Bronchial epithelial cell (primary cell): ENCODE measurements around the gene TCF19. TPM values are rescaled to one million over a fixed set of nuclear protein-coding genes. Genes with fewer than 3 reads are reported as not detected.
A peak's percentile ranks its signal among the peaks of the same experiment; 100 is the strongest.
"Not testable (repeated sequence)": the region's sequence is repeated elsewhere in the genome, so short reads cannot be mapped to it uniquely, and the experiment has no call there.

Experiments
- DNase-seq: peaks from one replicate; pipeline ENCODE4 v3.0.0-alpha.2; 2010; ENCODE audit warnings: low read depth
- FAIRE-seq: peaks from 2 replicates; lab custom pipeline; 2011; peaks lifted over from hg19 to GRCh38; lab: Jason Lieb, UNC
- H3K27me3 ChIP-seq: 2 replicates; pipeline ENCODE4 v1.5.1; 2011; ENCODE audit warnings: low read length; ENCODE audit not compliant: control insufficient read depth, insufficient read depth
- H3K36me3 ChIP-seq: 2 replicates; pipeline ENCODE4 v1.5.1; 2011; ENCODE audit warnings: low read length; ENCODE audit not compliant: control insufficient read depth, insufficient read depth
- H3K4me3 ChIP-seq: 2 replicates; pipeline ENCODE4 v1.5.1; 2011; ENCODE audit warnings: mild to moderate bottlenecking, low read depth, low read length, control low read depth
- total RNA-seq: library from RNA; depleted of rRNA; stranded (reverse); fragments of >200 nt; gene quantifications from 2 replicates; pipeline ENCODE4 v1.2.1, GENCODE V29; 2014
- TF ChIP-seq, protein P1 (sequence below): IDR thresholded peaks from 2 replicates; pipeline ENCODE4 v1.5.1; 2011; ENCODE audit warnings: mild to moderate bottlenecking, moderate library complexity, low read length, control low read depth, inconsistent platforms; ENCODE audit not compliant: insufficient read depth, severe bottlenecking

TCF19 gene
- total RNA-seq, 1 donor from 2014 or later: 1.1 TPM

- H3K4me3 ChIP-seq: no peak overlapping the region
- DNase-seq: no peak
- TF ChIP-seq, protein P1, sequence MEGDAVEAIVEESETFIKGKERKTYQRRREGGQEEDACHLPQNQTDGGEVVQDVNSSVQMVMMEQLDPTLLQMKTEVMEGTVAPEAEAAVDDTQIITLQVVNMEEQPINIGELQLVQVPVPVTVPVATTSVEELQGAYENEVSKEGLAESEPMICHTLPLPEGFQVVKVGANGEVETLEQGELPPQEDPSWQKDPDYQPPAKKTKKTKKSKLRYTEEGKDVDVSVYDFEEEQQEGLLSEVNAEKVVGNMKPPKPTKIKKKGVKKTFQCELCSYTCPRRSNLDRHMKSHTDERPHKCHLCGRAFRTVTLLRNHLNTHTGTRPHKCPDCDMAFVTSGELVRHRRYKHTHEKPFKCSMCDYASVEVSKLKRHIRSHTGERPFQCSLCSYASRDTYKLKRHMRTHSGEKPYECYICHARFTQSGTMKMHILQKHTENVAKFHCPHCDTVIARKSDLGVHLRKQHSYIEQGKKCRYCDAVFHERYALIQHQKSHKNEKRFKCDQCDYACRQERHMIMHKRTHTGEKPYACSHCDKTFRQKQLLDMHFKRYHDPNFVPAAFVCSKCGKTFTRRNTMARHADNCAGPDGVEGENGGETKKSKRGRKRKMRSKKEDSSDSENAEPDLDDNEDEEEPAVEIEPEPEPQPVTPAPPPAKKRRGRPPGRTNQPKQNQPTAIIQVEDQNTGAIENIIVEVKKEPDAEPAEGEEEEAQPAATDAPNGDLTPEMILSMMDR: no peak
- peaks cover 1% of the 10 kb centered on the region for H3K36me3 ChIP-seq
- FAIRE-seq: no peak
- no peaks in the 10 kb centered on the region for H3K27me3 ChIP-seq
These were observed 3.1 kb downstream of the TCF19 start for GRCh38 chr6:31161216-31162126.

- Histone ChIP-seq H3K36me3 (peaks cover 1% of the 10 kb centered on the region), H3K4me3 (no peak overlapping the region), H3K27me3 (no peaks in the 10 kb centered on the region)
- DNase-seq (no peak), FAIRE-seq (no peak)
- TF ChIP-seq, protein P1: no peak
These were observed 4.2 kb downstream of the TCF19 start for GRCh38 chr6:31162463-31163165.

DNA sequence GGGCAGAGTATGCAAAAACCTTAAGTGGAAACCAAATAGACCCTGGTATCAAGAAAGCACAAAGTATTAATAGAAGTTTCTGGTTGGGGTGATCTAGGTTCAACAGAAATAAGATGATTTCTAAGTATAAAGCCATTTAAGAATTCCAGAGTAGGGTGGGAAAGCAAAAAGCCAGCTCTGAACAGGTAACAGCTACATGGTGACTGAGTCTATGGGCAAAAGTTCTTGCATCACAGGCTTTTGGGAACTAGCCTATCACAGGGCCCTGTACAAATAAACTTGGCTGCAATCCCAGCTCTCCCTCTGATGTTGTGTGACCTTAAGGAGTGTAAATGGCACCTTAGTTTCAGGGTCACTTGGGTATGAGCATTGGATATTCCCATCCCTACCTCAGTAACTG, 5.5 kb downstream of the TCF19 start:
- Histone ChIP-seq H3K27me3 (no peaks in the 10 kb centered on the region), H3K36me3 (peaks cover 1% of the 10 kb centered on the region), H3K4me3 (no peak overlapping the region)
- TF ChIP-seq, protein P1: no peak
- no peak for FAIRE-seq
- peak; percentile 66 for DNase-seq

DNA sequence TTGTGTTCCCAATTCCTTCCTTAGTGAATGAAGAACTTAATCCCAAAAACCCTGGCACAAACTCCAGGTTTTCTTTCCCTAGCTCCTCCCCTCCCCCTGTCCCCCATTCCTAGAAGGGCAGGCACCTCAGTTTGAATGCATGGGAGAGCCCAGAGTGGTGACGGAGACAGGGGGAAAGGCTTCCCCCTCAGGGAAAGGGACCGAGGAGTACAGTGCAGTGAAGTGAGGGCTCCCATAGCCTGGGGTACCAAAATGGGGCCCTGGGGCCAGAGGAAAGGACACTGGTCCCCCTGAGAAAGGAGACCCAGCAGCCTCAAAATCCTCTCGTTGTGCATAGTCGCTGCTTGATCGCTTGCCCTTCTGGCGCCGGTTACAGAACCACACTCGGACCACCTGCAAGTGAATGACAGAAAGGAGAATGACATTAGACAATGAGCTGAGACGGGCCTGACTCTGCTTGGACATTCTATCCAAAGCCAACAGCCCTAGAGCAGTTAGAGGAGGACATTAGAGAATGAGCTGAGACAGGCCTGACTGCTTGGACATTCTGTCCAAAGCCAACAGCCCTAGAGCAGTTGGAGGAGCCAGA, 6.2 kb downstream of the TCF19 start:
- not testable (repeated sequence) for DNase-seq, H3K4me3 ChIP-seq, H3K27me3 ChIP-seq, FAIRE-seq, H3K36me3 ChIP-seq

DNA sequence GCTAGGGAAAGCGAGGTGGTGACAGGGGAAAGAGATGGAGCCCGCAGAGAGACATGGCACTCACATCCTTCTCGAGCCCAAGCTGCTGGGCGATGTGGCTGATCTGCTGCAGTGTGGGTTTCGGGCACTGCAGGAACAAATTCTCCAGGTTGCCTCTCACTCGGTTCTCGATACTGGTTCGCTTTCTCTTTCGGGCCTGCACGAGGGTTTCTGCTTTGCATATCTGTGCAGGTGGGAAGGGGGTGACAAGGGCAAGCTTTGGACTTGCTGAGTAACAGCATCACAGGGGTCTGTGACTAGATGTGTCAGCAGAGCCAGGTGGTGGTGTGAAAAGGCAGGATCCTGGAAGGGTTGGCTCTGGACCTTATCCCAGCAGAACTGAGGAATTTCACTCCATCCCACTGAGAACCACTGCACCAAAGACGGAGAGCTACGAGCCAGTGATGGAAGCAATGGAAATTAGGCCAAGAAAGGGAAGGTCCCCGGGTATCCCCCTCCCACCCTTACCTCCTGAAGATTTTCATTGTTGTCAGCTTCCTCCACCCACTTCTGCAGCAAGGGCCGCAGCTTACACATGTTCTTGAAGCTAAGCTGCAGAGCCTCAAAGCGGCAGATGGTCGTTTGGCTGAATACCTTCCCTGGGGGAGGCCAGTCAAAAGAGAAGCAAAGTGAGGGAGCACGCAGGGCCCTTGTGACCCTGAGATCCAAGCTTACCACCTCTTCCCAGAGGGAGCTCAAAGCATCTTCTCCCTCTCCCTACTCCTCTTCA, 6.9 kb downstream of the TCF19 start:
- not testable (repeated sequence) for H3K4me3 ChIP-seq, H3K27me3 ChIP-seq, FAIRE-seq, H3K36me3 ChIP-seq, DNase-seq

- no peak for DNase-seq
- no peak for FAIRE-seq
- no peak overlapping the region for H3K4me3 ChIP-seq
- H3K27me3 ChIP-seq: no peaks in the 10 kb centered on the region
- peaks cover 1% of the 10 kb centered on the region for H3K36me3 ChIP-seq
- TF ChIP-seq, protein P1: no peak
These were observed 7.6 kb downstream of the TCF19 start for GRCh38 chr6:31165986-31166385.
